Fibroblast of skin of back (primary cell): ENCODE results near the gene POLR3GL.

Experiments used
- DNase-seq: peaks from one replicate; pipeline ENCODE4 v3.0.0-alpha.2; 2013

The POLR3GL gene

GRCh38 chr1:145975216-145975615 is 10.7 kb downstream of the POLR3GL start:
- DNase-seq = no peak

- no peak for DNase-seq
Observed at GRCh38 chr1:145977016-145977415, 12.5 kb downstream of the POLR3GL start.

GRCh38 chr1:145977486-145978470 is 13.3 kb downstream of the POLR3GL start:
- DNase-seq = peak; percentile 81

- no peak for DNase-seq
Observed at GRCh38 chr1:145978471-145978853, 14.0 kb downstream of the POLR3GL start.

- DNase-seq = peak; percentile 100
Observed at GRCh38 chr1:145978854-145979745, 14.6 kb downstream of the POLR3GL start.

GRCh38 chr1:145979746-145980456 is 15.4 kb downstream of the POLR3GL start:
- DNase-seq = peak; percentile 53

- DNase-seq = no peak
Observed at GRCh38 chr1:145980457-145980994, 16.0 kb downstream of the POLR3GL start.

GRCh38 chr1:145982010-145982723 is 17.7 kb downstream of the POLR3GL start:
- no peak for DNase-seq

GRCh38 chr1:145983206-145983675 is 18.8 kb downstream of the POLR3GL start:
- DNase-seq = no peak

GRCh38 chr1:145983960-145984830 is 19.7 kb downstream of the POLR3GL start:
- DNase-seq = no peak

GRCh38 chr1:145985129-145985501 is 20.6 kb downstream of the POLR3GL start:
- DNase-seq = no peak

GRCh38 chr1:145985502-145986439 is 21.3 kb downstream of the POLR3GL start:
- DNase-seq = peak; percentile 71

GRCh38 chr1:145986551-145986950 is 22.1 kb downstream of the POLR3GL start:
- DNase-seq = no peak

GRCh38 chr1:145987926-145988325 is 23.4 kb downstream of the POLR3GL start:
- DNase-seq = no peak

GRCh38 chr1:145988773-145989172 is 24.3 kb downstream of the POLR3GL start:
- DNase-seq = no peak

- no peak for DNase-seq
Observed at GRCh38 chr1:145990249-145990855, 25.9 kb downstream of the POLR3GL start.

- no peak for DNase-seq
Observed at GRCh38 chr1:145991735-145992412, 27.4 kb downstream of the POLR3GL start.

GRCh38 chr1:145992502-145992936 is 28.0 kb downstream of the POLR3GL start:
- DNase-seq = no peak
